HepG2 (cell line): ENCODE data around the gene CTIF. TPM values are rescaled to one million over a fixed set of nuclear protein-coding genes. Genes with fewer than 3 reads are reported as not detected.

Experiments
- AKAP8 ChIP-seq: sonication (generic); formaldehyde crosslinking; IDR thresholded peaks from 2 replicates; pipeline ENCODE4 v1.5.1; 2020; ENCODE audit warnings: mild to moderate bottlenecking, missing genetic modification reagents
- BRD4 ChIP-seq: sonication (generic); formaldehyde crosslinking; IDR thresholded peaks from 2 replicates; pipeline ENCODE4 v1.4.0; 2020; ENCODE audit warnings: missing genetic modification reagents
- CBFB ChIP-seq: sonication (generic); formaldehyde crosslinking; IDR thresholded peaks from 2 replicates; pipeline ENCODE4 v1.4.0; 2020; ENCODE audit warnings: missing genetic modification reagents
- EEA1 ChIP-seq: sonication (generic); formaldehyde crosslinking; IDR thresholded peaks from 2 replicates; pipeline ENCODE4 v1.5.1; 2020; ENCODE audit warnings: mild to moderate bottlenecking, missing genetic modification reagents, borderline replicate concordance
- FOXM1 ChIP-seq: sonication (generic); formaldehyde crosslinking; IDR thresholded peaks from 2 replicates; pipeline ENCODE4 v1.5.0; 2020; ENCODE audit warnings: missing genetic modification reagents
- HMG20A ChIP-seq: IDR thresholded peaks from 2 replicates; pipeline ENCODE4 v1.6.1; 2016; ENCODE audit warnings: borderline replicate concordance
- HNF4A ChIP-seq: sonication (generic); formaldehyde crosslinking; IDR thresholded peaks from 2 replicates; pipeline ENCODE4 v1.4.0; 2020; ENCODE audit warnings: missing genetic modification reagents
- KDM6A ChIP-seq: IDR thresholded peaks from 2 replicates; pipeline ENCODE4 v1.6.1; 2016; ENCODE audit warnings: low read depth
- MIER3 ChIP-seq: IDR thresholded peaks from 2 replicates; pipeline ENCODE4 v1.6.1; 2016; ENCODE audit warnings: missing compliant biosample characterization, borderline replicate concordance
- NFYB ChIP-seq: sonication (generic); formaldehyde crosslinking; IDR thresholded peaks from 2 replicates; pipeline ENCODE4 v1.4.0; 2020; ENCODE audit warnings: missing genetic modification reagents
- PAWR ChIP-seq: sonication (generic); formaldehyde crosslinking; IDR thresholded peaks from 2 replicates; pipeline ENCODE4 v1.4.0; 2020; ENCODE audit warnings: missing genetic modification reagents, mild to moderate bottlenecking, borderline replicate concordance
- RFX5 ChIP-seq: IDR thresholded peaks from 2 replicates; pipeline ENCODE4 v1.6.1; 2011; ENCODE audit warnings: low read depth, low read length, improper control_type of control experiment
- SMAD3 ChIP-seq: sonication (generic); formaldehyde crosslinking; IDR thresholded peaks from 2 replicates; pipeline ENCODE4 v1.4.0; 2020; ENCODE audit warnings: missing genetic modification reagents
- SP1 ChIP-seq, 2 experiments: fragments of 450-650 bp in 1 of 2; sonication (generic) in 1 of 2; formaldehyde crosslinking in 1 of 2; IDR thresholded peaks; 2 replicates each; pipeline versions ENCODE4 v1.4.0 to v1.6.1; 2016 to 2020; ENCODE audit warnings: missing genetic modification reagents in 1 of 2
- SP5 ChIP-seq: IDR thresholded peaks from 2 replicates; pipeline ENCODE4 v1.6.1; 2016; ENCODE audit warnings: low read depth, borderline replicate concordance
- TARDBP ChIP-seq: sonication (generic); formaldehyde crosslinking; IDR thresholded peaks from 2 replicates; pipeline ENCODE4 v1.8.0; 2022; ENCODE audit warnings: mild to moderate bottlenecking, missing genetic modification reagents
- ZBTB42 ChIP-seq: sonication (generic); formaldehyde crosslinking; IDR thresholded peaks from 2 replicates; pipeline ENCODE4 v1.5.0; 2020; ENCODE audit warnings: mild to moderate bottlenecking, missing genetic modification reagents
- ZMYM4 ChIP-seq: sonication (generic); formaldehyde crosslinking; IDR thresholded peaks from 2 replicates; pipeline ENCODE4 v1.8.1; 2023; ENCODE audit warnings: mild to moderate bottlenecking, missing genetic modification reagents
- ZNF468 ChIP-seq: sonication (generic); formaldehyde crosslinking; IDR thresholded peaks from 2 replicates; pipeline ENCODE4 v1.8.0; 2022; ENCODE audit warnings: mild to moderate bottlenecking, moderate library complexity, missing genetic modification reagents
- ZNF614 ChIP-seq: IDR thresholded peaks from 2 replicates; pipeline ENCODE4 v1.6.1; 2018; ENCODE audit warnings: missing biosample characterization, missing genetic modification reagents, inconsistent platforms, borderline replicate concordance
- polyA plus RNA-seq, 8 experiments: library from polyadenylated mRNA; depleted of rRNA in 3 of 8; stranded (reverse) in 7 of 8; unstranded in 1 of 8; fragments of >200 nt; fragmentation: Illumina TruSeq in 4 of 8; extraction: Trizol in 4 of 8; gene quantifications; 2 replicates each; pipeline versions ENCODE4 v1.2.1 to v1.2.3, GENCODE V29; 2011 to 2016; ENCODE audit warnings: low read depth in 4 of 8, missing spikeins in 1 of 8, mixed read lengths in 1 of 8; ENCODE audit not compliant: insufficient read depth in 1 of 8
- total RNA-seq, 5 experiments: library from RNA; depleted of rRNA; stranded (reverse); fragments of >200 nt; fragmentation: Illumina TruSeq; extraction: Trizol; gene quantifications; 2 replicates each; pipeline ENCODE4 v1.2.3, GENCODE V29; 2016; ENCODE audit warnings: low read depth in 1 of 5
- TF ChIP-seq, protein P1 (sequence below): sonication (generic); formaldehyde crosslinking; IDR thresholded peaks from 2 replicates; pipeline ENCODE4 v1.5.0; 2020; ENCODE audit warnings: mild to moderate bottlenecking, low read depth, missing genetic modification reagents, borderline replicate concordance
- TF ChIP-seq, protein P2 (sequence below): sonication (generic); formaldehyde crosslinking; IDR thresholded peaks from 2 replicates; pipeline ENCODE4 v1.9.0; 2022; ENCODE audit warnings: missing genetic modification reagents, mild to moderate bottlenecking, borderline replicate concordance
- TF ChIP-seq, protein P3 (sequence below): sonication (generic); formaldehyde crosslinking; conservative IDR thresholded peaks from 2 replicates; pipeline ENCODE4 v1.8.1; 2023; ENCODE audit warnings: missing genetic modification reagents
- TF ChIP-seq, protein P4 (sequence below): sonication (generic); formaldehyde crosslinking; IDR thresholded peaks from 2 replicates; pipeline ENCODE4 v1.8.0; 2022; ENCODE audit warnings: missing genetic modification reagents, low read depth, mild to moderate bottlenecking, borderline replicate concordance
- TF ChIP-seq, protein P5 (sequence below): sonication (generic); formaldehyde crosslinking; IDR thresholded peaks from 2 replicates; pipeline ENCODE4 v1.5.0; 2020; ENCODE audit warnings: mild to moderate bottlenecking, missing genetic modification reagents

CTIF gene
- total and polyA plus RNA-seq, 2 of the 13 experiments (the other 11 are each of a cell fraction or from before 2014, with no cell fraction given) = 18.2 to 28.0 TPM

DNA sequence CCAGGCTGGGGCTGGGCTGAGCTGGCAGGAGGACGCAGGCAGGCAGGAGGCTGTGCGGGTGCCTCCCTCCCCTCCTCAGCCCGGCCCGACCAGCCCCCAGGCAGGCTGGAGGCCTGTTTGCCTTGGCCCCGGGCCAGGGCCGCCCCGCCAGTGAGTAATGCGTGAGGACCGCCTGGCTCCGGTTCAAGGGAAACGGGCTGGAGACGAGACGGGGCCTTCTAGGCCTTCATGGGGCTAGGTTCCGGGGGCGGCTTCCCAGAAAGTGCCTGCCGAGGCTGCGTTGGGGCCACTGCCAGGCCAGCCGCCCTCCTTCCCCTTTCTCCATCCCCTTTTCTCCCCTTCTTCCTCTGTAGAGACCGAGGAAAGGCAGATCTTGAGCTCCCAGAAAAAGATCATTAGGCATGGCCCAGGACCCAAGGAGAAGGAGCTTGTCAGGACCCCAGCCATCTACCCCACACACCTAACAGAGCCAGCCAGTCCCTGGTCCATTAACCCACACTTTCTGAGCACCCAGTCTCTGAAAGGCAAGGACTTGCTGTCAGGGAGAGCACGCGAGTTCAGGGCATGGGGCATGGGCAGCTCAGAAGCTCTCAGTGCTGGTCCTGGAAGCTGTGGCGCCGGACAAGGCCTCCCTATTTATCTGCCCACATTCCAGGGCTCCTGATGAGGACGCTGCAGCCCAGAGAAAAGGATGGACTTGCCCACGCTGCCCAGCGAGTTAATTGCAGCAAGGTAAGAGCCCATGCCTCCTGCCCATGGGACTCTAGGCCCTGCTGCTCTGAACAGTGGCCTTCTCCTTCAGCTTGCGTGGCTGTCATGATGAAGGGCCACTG lies 363.4 kb downstream of the CTIF start (continued):
- TF ChIP-seq BRD4 (CRISPR knock-in tag) (no peak), ZBTB42 (CRISPR knock-in tag) (no peak), SP1 (IDR thresholded peaks at IDR 0.05) (no peak), SP1 (CRISPR knock-in tag; IDR thresholded peaks at IDR 0.05) (peak; percentile 34), ZNF468 (CRISPR knock-in tag) (no peak), EEA1 (CRISPR knock-in tag) (no peak), PAWR (CRISPR knock-in tag) (no peak), FOXM1 (CRISPR knock-in tag) (no peak), HNF4A (CRISPR knock-in tag) (peak; percentile 58), RFX5 (no peak), AKAP8 (no peak), TARDBP (CRISPR knock-in tag) (peak; percentile 84), NFYB (CRISPR knock-in tag) (no peak), MIER3 (CRISPR knock-in tag) (peak; percentile 58; the same call in 1 of the 2 replicates), SMAD3 (CRISPR knock-in tag) (0 out of 2 replicates have a peak, but pooled peaks have one; percentile 29), SP5 (CRISPR knock-in tag) (peak; percentile 89), CBFB (CRISPR knock-in tag) (peak; percentile 67), KDM6A (CRISPR knock-in tag) (0 out of 2 replicates have a peak, but pooled peaks have one; percentile 18), ZNF614 (peak; percentile 75; the same call in 1 of the 2 replicates), ZMYM4 (CRISPR knock-in tag) (peak; percentile 65; the same call in 1 of the 2 replicates), HMG20A (CRISPR knock-in tag) (peak; percentile 71; the same call in 1 of the 2 replicates)
- TF ChIP-seq, protein P1, sequence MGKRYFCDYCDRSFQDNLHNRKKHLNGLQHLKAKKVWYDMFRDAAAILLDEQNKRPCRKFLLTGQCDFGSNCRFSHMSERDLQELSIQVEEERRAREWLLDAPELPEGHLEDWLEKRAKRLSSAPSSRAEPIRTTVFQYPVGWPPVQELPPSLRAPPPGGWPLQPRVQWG (CRISPR knock-in tag) = no peak
- TF ChIP-seq, protein P2, sequence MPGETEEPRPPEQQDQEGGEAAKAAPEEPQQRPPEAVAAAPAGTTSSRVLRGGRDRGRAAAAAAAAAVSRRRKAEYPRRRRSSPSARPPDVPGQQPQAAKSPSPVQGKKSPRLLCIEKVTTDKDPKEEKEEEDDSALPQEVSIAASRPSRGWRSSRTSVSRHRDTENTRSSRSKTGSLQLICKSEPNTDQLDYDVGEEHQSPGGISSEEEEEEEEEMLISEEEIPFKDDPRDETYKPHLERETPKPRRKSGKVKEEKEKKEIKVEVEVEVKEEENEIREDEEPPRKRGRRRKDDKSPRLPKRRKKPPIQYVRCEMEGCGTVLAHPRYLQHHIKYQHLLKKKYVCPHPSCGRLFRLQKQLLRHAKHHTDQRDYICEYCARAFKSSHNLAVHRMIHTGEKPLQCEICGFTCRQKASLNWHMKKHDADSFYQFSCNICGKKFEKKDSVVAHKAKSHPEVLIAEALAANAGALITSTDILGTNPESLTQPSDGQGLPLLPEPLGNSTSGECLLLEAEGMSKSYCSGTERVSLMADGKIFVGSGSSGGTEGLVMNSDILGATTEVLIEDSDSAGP (CRISPR knock-in tag) = peak; percentile 92
- TF ChIP-seq, protein P3, sequence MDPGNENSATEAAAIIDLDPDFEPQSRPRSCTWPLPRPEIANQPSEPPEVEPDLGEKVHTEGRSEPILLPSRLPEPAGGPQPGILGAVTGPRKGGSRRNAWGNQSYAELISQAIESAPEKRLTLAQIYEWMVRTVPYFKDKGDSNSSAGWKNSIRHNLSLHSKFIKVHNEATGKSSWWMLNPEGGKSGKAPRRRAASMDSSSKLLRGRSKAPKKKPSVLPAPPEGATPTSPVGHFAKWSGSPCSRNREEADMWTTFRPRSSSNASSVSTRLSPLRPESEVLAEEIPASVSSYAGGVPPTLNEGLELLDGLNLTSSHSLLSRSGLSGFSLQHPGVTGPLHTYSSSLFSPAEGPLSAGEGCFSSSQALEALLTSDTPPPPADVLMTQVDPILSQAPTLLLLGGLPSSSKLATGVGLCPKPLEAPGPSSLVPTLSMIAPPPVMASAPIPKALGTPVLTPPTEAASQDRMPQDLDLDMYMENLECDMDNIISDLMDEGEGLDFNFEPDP (CRISPR knock-in tag) = no peak
- TF ChIP-seq, protein P4, sequence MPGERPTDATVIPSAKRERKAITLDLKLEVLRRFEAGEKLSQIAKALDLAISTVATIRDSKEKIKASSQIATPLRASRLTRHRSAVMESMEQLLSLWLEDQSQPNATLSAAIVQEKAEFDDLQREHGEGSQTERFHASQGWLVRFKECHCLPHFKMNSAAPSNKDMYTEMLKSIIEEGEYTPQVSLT (CRISPR knock-in tag) = no peak
- TF ChIP-seq, protein P5, sequence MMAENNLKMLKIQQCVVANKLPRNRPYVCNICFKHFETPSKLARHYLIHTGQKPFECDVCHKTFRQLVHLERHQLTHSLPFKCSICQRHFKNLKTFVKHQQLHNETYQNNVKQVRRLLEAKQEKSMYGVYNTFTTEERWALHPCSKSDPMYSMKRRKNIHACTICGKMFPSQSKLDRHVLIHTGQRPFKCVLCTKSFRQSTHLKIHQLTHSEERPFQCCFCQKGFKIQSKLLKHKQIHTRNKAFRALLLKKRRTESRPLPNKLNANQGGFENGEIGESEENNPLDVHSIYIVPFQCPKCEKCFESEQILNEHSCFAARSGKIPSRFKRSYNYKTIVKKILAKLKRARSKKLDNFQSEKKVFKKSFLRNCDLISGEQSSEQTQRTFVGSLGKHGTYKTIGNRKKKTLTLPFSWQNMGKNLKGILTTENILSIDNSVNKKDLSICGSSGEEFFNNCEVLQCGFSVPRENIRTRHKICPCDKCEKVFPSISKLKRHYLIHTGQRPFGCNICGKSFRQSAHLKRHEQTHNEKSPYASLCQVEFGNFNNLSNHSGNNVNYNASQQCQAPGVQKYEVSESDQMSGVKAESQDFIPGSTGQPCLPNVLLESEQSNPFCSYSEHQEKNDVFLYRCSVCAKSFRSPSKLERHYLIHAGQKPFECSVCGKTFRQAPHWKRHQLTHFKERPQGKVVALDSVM = peak; percentile 92
